HG03520 (cell line): ENCODE data around the gene RGS4.
"Not testable (repeated sequence)": the region's sequence is repeated elsewhere in the genome, so short reads cannot be mapped to it uniquely, and the experiment has no call there.

Experiments used
- ATAC-seq: cut with Tn5 transposase; IDR thresholded peaks from one replicate; pipeline ENCODE4 v1.9.1; 2021; ENCODE audit warnings: mild to moderate bottlenecking, moderate library complexity; ENCODE audit not compliant: unreplicated experiment

RGS4 gene

DNA sequence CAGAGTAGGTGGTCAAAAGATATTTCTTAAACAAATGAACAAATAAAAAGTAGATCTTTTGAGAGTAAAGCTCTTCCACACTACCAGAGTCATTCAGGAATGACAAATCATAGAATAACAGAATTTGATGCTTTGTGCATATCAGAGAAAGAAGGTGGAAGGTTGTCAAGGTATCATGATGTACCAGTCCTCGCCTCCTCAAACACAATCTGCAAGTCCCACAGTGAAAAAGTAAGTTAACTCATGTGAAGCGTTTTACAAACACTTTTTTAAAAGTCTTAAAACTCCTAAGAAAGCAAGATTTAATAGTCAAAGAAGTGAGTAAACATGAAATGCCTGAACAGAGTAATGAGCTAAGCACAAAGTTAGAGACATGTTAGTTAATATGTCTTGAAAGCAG is 2.5 kb upstream of the RGS4 start:
- no peak for ATAC-seq

DNA sequence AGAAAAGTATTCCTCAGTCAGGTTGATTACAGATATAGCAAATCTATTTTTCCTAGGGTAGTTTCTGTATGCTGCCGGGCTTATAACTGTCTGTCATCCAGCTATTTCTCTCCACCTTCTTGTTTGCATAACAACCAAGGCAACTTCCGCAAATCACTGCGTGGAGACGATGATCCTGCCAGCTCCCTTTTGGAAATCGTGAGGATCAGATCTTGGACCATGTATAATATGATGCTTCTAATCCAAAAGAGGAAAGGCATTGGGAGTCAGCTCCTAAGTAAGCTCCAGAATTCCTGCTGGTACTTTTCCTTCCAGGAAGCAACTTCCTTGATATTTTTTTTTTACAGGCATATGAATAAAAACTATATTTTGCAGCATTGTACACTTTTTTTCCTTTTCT is 445 bp upstream of the RGS4 start:
- no peak for ATAC-seq

GRCh38 chr1:163069655-163070277 is 605 bp downstream of the RGS4 start:
- ATAC-seq, result no peak

DNA sequence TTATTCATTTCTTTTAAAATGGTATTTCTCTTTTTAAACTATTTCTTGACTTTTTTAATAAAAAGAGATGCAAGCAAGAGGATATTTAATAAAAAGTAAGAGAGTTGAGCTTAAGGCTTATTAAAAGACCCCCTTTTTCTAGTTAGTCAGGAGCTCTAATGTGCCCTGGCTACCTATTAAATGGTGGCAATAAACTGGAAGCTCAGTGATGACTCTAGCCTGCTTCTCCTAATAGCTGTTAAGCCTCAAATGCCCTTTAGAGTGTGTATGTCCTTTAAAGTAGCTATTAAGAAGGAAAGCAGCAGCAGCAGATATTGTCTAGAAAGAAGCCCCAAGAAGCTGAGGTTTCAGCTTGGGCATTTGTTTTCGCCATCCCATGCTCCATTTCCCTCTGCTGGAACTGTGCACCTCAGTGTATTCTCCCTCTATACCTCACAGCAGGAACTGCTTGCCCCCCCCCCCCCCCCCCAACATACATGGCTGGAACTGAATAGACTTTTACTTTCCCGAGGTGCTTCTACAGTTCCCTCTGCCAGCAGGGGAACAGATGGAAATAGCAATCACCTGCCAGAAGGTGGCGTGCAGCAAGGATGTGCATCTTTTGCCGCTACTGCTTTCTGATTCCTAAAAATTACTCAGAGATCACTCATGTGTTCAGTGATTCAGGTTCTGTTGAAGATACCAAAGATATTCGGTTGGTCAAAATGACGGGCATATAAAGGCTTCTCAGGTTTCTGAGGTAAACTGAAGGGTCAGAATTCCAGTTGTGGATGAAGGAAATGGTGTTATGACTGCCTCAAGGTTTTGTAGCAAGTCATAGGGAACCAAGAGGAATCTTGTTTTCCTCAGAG is 2.5 kb downstream of the RGS4 start:
- no peak for ATAC-seq

GRCh38 chr1:163072658-163073057 is 3.5 kb downstream of the RGS4 start:
- no peak for ATAC-seq

- ATAC-seq, result no peak
These were observed 4.8 kb downstream of the RGS4 start for GRCh38 chr1:163074004-163074403.

GRCh38 chr1:163074716-163075284 is 5.6 kb downstream of the RGS4 start:
- no peak for ATAC-seq

DNA sequence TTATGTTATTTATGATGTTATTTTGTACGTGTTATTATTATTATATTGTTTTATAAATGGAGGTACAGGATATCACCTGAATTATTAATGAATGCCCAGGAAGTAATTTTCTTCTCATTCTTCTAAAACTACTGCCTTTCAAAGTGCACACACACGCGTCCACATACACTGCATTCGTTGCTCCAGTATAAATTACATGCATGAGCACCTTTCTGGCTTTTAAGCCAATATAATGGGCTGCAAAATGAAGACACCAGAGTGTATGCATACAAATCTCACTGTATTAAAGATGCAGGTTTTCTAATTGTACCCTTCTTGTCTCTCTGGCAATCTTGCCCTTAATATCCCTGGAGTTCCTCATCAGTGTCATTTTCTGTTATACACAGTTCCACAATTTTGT is 6.9 kb downstream of the RGS4 start:
- no peak for ATAC-seq

- no peak for ATAC-seq
These were observed 7.3 kb downstream of the RGS4 start for GRCh38 chr1:163076446-163076845.

- ATAC-seq, result no peak
These were observed 8.0 kb downstream of the RGS4 start for GRCh38 chr1:163076981-163077761.

DNA sequence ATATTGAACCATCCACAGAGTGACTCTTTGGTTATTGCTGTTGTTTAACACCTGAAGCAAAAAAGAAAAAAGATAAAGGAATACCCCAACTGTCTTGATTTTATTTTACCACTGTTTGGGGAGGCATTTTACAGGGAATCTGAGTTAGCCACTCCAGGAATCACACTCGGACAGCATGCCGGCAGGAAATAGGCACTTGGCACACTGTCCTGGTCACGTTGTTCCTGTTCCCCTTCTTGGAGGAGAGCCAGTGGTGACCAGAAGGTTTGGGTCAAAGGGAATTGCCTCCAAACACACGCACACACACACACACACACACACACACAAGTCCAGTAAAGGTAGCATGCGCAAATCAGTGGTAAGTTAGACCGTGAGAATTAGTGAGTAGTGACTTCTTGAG is 13.8 kb downstream of the RGS4 start:
- no peak for ATAC-seq

- no peak for ATAC-seq
These were observed 14.5 kb downstream of the RGS4 start for GRCh38 chr1:163083690-163084089.

- no peak for ATAC-seq
These were observed 15.2 kb downstream of the RGS4 start for GRCh38 chr1:163084330-163084729.

- no peak for ATAC-seq
These were observed 16.1 kb downstream of the RGS4 start for GRCh38 chr1:163085041-163085903.

DNA sequence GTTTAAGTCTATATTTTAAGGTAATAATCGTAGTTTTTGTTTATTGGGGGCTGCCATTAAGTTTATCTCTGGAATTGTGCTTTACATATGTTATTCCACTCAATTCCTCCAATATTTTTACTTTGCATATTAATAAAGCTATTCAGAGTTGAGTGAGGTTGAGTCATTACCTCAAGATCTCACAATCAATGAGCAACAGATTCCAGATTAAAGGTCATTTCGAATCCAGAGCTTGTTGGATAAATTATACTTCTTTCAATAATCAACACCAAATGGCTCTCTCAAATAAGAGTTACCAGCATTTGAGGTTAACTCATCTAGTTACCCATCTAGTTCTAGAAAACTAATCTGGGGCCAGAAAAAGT is 16.7 kb downstream of the RGS4 start:
- no peak for ATAC-seq

- ATAC-seq, result not testable (repeated sequence)
These were observed 20.0 kb downstream of the RGS4 start for GRCh38 chr1:163089117-163089516.

DNA sequence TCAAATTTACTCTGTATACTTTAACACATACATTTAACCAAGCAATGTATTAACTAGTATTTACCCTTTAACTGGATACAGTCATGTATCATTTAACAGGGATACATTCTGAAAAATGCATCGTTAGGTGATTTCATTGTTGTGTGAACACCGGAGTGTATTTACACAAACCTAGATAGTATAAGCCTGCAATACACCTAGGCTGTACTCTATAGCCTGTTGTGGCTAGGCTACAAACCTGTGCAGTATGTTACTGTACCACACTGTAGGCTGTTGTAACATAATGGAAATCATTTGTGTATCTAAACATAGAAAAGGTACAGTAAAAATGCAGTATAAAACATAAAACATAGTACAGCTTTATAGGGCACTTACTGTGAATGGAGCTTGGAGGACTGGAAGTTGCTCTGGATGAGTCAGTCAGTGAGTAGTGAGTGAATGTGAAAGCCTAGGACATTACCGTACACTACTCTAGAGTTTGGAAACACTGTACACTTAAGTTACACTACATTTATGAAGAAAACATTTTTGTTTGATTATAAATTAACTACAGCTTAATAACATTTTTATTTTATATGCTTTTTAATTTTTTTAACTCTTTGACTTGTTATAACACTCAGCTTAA is 21.3 kb downstream of the RGS4 start:
- ATAC-seq, result no peak

GRCh38 chr1:163093169-163093568 is 24.0 kb downstream of the RGS4 start:
- no peak for ATAC-seq

GRCh38 chr1:163093579-163093978 is 24.4 kb downstream of the RGS4 start:
- no peak for ATAC-seq

DNA sequence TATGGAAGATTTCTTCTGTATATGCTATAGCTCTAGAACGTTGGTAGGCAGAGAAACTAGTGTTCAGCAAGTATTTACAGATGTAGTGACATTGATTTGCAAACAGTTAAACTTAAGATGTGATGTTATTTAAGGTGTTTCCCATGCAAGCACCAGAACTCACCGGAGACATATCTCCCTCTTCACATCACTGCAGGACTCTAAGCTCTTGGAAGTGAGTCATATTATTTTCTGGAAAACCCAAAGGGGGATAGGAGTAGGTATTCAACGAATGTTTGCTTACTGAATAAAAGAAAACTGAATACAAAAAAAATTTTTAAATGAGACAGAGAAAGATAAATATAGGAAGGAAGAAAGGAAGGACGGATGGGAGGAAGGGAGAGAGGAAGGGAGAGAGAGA is 25.0 kb downstream of the RGS4 start:
- no peak for ATAC-seq
